GM21423 (cell line): ENCODE results near the gene ZNF732.
"Not testable (repeated sequence)": the region's sequence is repeated elsewhere in the genome, so short reads cannot be mapped to it uniquely, and the experiment has no call there.

Source experiments
- ATAC-seq: cut with Tn5 transposase; IDR thresholded peaks from one replicate; pipeline ENCODE4 v1.9.1; 2021; ENCODE audit warnings: mild to moderate bottlenecking, moderate library complexity; ENCODE audit not compliant: unreplicated experiment

The ZNF732 gene

DNA sequence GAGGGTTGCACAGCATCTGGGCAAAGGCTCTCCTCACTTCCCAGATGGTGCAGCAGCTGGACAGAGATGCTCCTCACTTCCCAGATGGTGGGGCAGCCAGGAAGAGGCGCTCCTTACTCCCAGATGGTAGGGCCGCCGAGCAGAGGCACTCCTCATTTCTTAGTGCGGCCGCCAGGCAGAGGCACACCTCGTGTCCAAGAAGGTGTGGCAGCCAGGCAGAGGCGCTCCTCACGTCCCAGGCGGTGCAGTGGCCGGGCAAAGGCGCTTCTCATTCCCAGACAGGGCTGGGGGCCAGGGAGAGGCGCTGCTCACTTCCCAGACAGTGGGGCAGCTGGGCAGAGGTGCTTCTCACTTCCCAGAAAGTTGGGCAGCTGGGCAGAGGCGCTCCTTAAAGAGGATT is 48.8 kb downstream of the ZNF732 start:
- ATAC-seq = no peak

DNA sequence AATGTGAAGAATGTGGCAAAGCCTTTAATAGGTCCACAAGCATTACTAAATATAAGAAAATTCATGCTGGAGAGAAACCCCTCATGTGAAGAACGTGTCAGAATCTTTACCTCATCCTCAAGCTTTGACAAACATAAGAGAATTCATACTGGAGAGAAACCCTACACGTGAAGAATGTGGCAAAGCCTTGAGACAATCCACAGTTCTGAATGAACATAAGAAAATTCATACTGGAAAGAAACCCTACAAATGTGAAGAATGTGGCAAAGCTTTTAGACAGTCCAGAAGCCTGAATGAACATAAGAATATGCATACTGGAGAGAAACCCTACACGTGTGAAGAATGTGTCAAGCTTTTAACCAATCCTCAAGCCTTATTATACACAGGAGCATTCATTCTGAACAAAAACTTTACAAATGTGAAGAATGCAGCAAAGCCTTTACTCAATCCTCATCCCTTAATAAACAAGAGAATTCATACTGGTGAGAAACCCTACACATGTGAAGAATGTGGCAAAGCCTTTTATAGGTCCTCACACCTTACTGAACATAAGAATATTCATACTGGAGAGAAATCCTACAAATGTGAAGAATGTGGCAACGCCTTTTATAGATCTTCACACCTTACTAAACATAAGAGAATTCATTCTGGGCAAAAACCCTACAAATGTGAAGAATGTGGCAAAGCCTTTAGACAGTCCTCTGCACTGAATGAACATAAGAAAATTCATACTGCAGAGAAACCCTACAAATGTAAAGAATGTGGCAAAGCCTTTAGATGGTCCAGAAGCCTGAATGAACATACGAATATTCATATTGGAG is 51.1 kb downstream of the ZNF732 start:
- no peak for ATAC-seq

DNA sequence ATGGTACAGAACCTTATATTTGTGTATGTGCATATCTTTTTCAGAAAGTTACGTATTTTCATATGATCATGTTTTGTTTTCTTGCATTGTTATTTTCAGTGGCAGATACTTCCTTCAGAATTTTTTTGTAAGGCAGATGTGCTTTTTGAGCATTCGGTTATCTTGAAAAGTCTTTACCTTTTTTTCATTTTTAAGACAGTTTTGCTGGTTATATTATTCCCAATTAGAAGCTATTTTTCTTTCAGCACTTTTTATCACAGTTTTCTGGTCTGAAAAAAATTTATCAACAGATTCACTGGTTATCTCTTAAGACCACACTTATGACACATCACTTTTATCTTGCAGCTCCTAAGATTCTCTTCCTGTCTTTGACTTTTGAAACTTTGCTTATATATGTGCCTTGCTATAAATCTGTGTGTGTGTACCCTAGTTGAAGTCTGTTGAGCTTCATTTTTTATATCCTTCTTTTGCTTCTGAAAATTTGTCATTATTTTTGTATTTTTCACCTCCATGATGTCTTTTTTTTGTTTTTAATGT is 53.1 kb downstream of the ZNF732 start:
- ATAC-seq = no peak

DNA sequence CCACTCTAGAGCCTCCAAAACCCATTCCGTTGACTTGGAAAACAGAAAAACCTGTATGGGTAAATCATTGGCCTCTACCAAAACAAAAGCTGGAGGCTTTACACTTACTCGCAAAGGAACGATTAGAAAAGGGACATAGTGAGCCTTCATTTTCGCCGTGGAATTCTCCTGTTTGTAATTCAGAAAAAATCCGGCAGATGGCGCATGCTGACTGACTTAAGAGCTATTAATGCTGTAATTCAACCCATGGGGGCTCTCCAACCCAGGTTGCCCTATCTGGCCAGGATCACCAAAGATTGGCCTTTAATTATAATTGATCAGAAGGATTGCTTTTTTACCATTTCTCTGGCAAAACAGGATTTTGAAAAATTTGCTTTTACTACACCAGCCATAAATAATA is 60.8 kb downstream of the ZNF732 start:
- ATAC-seq = no peak

DNA sequence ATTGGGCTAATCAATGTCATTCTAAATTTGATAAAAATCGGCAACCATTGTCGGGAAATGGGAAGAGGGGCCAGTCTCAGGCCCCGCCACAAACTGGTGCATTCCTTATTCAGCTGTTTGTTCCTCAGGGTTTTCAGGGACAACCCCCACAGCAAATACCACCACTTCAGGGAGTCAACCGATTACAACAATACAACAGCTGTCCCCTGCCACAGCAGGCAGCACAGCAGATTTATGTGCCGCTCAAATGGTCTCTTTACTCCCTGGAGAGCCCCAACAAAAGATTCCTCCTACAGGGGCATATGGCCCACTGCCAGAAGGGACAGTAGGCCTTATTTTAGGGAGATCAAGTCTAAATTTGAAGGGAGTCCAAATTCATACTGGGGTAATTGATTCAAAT is 61.8 kb downstream of the ZNF732 start:
- no peak for ATAC-seq

DNA sequence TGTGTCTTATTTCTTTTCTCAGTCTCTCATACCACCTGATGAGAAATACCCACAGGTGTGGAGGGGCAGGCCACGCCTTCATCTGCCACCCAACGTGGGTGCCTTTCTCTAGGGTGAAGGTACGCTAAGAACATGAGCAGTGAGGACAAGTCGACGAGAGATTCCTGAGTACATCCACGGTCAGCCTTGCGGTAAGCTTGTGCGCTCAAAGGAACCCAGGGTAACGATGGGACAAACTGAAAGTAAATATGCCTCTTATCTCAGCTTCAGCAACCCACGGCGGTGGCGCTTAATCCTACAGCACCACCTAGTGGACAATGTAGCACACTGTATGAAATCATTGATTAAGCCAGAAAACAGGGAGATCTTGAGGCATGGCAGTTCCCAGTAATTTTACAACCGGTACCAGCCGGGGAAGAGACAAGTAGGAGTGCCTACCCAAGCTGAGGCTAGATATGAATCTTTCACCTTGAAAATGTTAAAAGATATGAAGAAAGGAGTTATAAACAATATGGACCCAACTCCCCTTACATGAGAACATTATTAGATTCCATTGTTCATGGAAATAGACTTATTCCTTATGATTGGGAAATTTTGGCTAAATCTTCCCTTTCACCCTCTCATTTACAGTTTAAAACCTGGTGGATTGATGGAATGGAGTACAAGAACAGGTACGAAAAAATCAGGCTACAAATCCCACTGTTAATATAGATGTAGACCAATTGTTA is 63.0 kb downstream of the ZNF732 start:
- ATAC-seq = peak; percentile 72

DNA sequence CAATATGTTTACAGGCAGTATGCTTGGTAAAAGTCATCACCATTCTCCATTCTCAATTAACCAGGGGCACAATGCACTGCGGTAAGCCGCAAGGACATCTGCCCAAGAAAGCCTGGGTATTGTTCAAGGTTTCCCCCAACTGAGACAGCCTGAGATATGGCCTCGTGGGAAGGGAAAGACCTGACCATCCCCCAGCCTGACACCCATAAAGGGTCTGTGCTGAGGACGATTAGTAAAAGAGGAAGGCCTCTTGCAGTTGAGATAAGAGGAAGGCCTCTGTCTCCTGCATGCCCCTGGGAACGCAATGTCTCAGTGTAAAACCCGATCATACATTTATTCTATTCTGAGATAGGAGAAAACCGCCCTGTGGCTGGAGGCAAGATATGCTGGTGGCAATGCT is 63.9 kb downstream of the ZNF732 start:
- ATAC-seq = not testable (repeated sequence)

DNA sequence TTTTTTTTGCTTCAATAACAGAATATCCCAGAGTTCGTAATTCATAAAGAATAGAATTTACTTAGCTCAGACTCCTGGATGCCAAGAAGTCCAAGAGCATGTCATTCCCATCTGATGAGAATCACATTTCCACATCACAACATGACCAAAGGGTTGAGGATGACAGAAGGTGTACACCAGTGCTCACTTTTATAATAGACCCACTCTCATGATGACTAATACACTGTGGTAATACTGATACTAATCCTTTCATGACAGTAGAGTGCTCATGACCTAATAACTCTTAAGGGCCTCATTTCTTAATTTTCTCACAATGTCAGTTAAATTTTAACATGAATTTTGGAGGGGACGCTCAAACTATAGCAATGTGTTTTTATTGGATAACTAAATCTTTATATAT is 69.2 kb downstream of the ZNF732 start:
- ATAC-seq = no peak

DNA sequence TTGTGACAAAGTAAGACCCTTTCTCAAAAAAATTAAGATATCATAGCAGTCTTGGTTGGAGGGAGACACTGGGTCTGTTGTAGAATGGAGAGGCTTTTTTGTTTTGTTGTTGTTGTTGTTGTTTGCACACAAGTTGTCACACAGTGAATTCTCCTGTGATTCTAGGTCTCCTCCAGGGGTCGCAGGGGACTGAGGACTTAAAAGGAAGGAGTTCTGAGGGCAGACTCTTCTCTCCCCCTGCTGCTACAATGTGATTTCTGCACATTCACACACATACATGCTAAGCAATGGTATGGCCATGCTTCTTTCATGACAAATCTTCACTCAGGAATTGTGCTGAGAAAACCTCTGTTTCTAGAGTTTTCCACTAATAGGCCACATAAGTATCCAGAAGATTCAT is 71.1 kb downstream of the ZNF732 start:
- ATAC-seq = no peak

DNA sequence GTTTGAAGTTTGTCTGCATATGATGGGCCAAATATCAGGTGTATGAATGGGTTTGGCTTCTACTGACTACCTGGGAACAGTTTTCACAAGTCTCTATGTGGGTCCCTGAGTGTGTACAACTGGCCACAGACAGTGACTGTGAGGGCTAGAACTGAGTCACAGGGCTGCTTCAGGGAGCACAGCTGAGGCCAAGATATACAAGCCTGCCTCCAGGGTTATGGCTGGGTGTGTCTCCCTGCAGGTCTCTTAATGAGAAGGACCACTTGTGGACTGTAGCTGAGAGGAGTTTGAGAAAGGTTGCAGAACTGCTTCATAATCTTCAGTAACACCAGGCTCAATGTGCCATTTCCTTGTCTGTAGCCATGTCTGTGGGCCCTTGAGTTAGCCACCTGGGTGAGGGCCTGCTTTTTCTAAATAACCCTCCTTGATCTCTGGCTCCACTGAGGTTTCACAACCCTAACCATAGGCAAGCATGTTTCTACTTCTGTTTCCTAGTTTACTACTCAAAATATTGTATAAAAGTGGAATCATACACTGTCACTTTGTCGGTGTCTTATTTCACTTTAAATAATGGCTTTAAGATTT is 81.3 kb downstream of the ZNF732 start:
- no peak for ATAC-seq
